K562 (cell line): ENCODE data around the gene PRR19. TPM values are rescaled to one million over a fixed set of nuclear protein-coding genes. Genes with fewer than 3 reads are reported as not detected.

Experiments used
- ATF4 ChIP-seq: fragments of 450-650 bp; formaldehyde crosslinking; IDR thresholded peaks from 2 replicates; pipeline ENCODE4 v1.4.0; 2022; ENCODE audit warnings: mild to moderate bottlenecking, moderate library complexity
- CREB1 ChIP-seq, 2 experiments: sonication (generic) in 1 of 2; formaldehyde crosslinking in 1 of 2; IDR thresholded peaks; 2 replicates each; pipeline versions ENCODE4 v1.6.1 to v1.8.0; 2012 to 2022; ENCODE audit warnings: inconsistent platforms in 1 of 2, mild to moderate bottlenecking in 1 of 2, missing genetic modification reagents in 1 of 2, moderate library complexity in 1 of 2
- E2F5 ChIP-seq: sonication (generic); formaldehyde crosslinking; IDR thresholded peaks from 2 replicates; pipeline ENCODE4 v1.8.0; 2022; ENCODE audit warnings: mild to moderate bottlenecking, missing genetic modification reagents
- HCFC1 ChIP-seq: IDR thresholded peaks from 2 replicates; pipeline ENCODE4 v1.6.1; 2012; ENCODE audit warnings: low read depth, low read length, improper control_type of control experiment
- IFI16 ChIP-seq: fragments of 250-450 bp; sonication (Bioruptor Pico); IDR thresholded peaks from 2 replicates; pipeline ENCODE4 v2.1.2; 2022; ENCODE audit warnings: mild to moderate bottlenecking, inconsistent platforms
- MYNN ChIP-seq, 2 experiments: sonication (generic); formaldehyde crosslinking in 1 of 2; IDR thresholded peaks; 2 replicates each; pipeline versions ENCODE4 v1.5.0 to v1.6.1; 2016 to 2020; ENCODE audit warnings: antibody characterized with exemption in 1 of 2, missing genetic modification reagents in 1 of 2
- PML ChIP-seq: IDR thresholded peaks from 2 replicates; pipeline ENCODE4 v1.6.1; 2012; ENCODE audit warnings: low read length, inconsistent platforms
- ZBTB2 ChIP-seq: fragments of 450-650 bp; IDR thresholded peaks from 2 replicates; pipeline ENCODE4 v1.6.1; 2016; ENCODE audit warnings: antibody characterized with exemption
- ZBTB7A ChIP-seq: IDR thresholded peaks from 2 replicates; pipeline ENCODE4 v1.6.1; 2011; ENCODE audit warnings: low read depth, mild to moderate bottlenecking, low read length, moderate library complexity, borderline replicate concordance; ENCODE audit not compliant: control insufficient read depth
- ZNF764 ChIP-seq: fragments of 250-450 bp; sonication (Bioruptor Pico); IDR thresholded peaks from 2 replicates; pipeline ENCODE4 v1.4.0; 2020; ENCODE audit warnings: low read depth, mild to moderate bottlenecking, moderate library complexity
- polyA plus RNA-seq, 8 experiments: library from polyadenylated mRNA; depleted of rRNA in 4 of 8; stranded (reverse) in 5 of 8; unstranded in 3 of 8; fragments of >200 nt; fragmentation: Nextera tagmentation in 2 of 8; fragmentation: Illumina TruSeq in 1 of 8; extraction: Ambion mirVana in 2 of 8; extraction: Trizol in 1 of 8; gene quantifications; 2 replicates each; pipeline versions ENCODE4 v1.2.1 to v1.2.3, GENCODE V29; 2011 to 2014; ENCODE audit warnings: inconsistent platforms in 1 of 8, missing spikeins in 1 of 8
- total RNA-seq, 7 experiments: library from RNA; depleted of rRNA in 6 of 7; stranded (reverse); fragments of >200 nt in 6 of 7; fragmentation: Illumina TruSeq in 2 of 7; extraction: Trizol in 2 of 7; gene quantifications; 2 replicates each; pipeline versions ENCODE4 v1.2.1 to v1.2.3, GENCODE V29; 2011 to 2021; ENCODE audit warnings: low replicate concordance in 1 of 7
- TF ChIP-seq, protein P1 (sequence below), 2 experiments: fragments of 450-650 bp in 1 of 2; sonication (generic) in 1 of 2; formaldehyde crosslinking in 1 of 2; IDR thresholded peaks; 2 replicates each; pipeline versions ENCODE4 v1.7.1 to v1.9.0; 2016 to 2022; ENCODE audit warnings: inconsistent platforms in 1 of 2, mild to moderate bottlenecking in 1 of 2, missing genetic modification reagents in 1 of 2
- TF ChIP-seq, protein P2 (sequence below): IDR thresholded peaks from 3 replicates; pipeline ENCODE4 v1.6.1; 2011; ENCODE audit warnings: borderline replicate concordance, mild to moderate bottlenecking; ENCODE audit not compliant: insufficient read length, insufficient read depth

Gene PRR19
- total and polyA plus RNA-seq, 9 of the 15 experiments (the other 6 are each of a cell fraction or from before 2014, with no cell fraction given): 0.10 to 1.6 (median 0.54) TPM

DNA sequence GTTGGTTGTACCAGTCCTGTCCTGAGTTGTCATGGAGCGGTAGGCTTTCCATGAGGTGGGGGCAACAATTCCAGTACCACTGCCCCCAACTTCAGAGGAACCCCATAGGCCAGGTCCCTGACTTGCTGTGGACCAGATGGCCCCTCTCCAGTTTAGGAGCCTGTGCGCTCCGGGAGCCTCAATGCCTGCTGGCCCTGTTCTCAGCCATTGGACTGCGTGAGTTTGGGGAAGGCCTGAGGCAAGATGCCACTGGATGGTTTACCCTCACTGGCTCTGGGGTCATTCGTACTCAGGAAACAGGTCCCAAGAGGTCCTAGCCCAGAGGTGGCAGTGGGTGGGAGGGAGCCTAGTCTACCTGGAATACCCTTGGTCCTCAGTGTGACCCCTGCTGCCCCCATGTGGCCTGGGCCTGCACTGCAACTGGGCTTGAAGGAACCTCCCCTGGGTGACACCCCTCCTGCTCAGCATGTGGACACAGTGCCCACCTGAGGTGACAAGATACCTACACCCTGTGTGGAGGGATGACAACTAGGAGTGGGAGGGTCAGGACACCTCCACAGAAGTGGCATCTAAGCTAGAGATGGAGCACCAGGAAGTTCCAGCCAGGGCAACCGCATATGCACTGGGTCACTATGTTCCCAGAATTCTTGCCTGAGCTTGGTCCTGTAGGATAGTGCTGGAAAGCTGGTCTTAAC is 6.0 kb upstream of the PRR19 start (continued):
- TF ChIP-seq, protein P1, sequence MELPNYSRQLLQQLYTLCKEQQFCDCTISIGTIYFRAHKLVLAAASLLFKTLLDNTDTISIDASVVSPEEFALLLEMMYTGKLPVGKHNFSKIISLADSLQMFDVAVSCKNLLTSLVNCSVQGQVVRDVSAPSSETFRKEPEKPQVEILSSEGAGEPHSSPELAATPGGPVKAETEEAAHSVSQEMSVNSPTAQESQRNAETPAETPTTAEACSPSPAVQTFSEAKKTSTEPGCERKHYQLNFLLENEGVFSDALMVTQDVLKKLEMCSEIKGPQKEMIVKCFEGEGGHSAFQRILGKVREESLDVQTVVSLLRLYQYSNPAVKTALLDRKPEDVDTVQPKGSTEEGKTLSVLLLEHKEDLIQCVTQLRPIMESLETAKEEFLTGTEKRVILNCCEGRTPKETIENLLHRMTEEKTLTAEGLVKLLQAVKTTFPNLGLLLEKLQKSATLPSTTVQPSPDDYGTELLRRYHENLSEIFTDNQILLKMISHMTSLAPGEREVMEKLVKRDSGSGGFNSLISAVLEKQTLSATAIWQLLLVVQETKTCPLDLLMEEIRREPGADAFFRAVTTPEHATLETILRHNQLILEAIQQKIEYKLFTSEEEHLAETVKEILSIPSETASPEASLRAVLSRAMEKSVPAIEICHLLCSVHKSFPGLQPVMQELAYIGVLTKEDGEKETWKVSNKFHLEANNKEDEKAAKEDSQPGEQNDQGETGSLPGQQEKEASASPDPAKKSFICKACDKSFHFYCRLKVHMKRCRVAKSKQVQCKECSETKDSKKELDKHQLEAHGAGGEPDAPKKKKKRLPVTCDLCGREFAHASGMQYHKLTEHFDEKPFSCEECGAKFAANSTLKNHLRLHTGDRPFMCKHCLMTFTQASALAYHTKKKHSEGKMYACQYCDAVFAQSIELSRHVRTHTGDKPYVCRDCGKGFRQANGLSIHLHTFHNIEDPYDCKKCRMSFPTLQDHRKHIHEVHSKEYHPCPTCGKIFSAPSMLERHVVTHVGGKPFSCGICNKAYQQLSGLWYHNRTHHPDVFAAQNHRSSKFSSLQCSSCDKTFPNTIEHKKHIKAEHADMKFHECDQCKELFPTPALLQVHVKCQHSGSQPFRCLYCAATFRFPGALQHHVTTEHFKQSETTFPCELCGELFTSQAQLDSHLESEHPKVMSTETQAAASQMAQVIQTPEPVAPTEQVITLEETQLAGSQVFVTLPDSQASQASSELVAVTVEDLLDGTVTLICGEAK (IDR thresholded peaks at IDR 0.05): no peak
- TF ChIP-seq, protein P1 (CRISPR knock-in tag; IDR thresholded peaks at IDR 0.05): no peak
- TF ChIP-seq ZNF764 (CRISPR knock-in tag) (0 out of 2 replicates have a peak, but pooled peaks have one; percentile 26), IFI16 (no peak), MYNN (IDR thresholded peaks at IDR 0.05) (peak; percentile 86), MYNN (CRISPR knock-in tag; IDR thresholded peaks at IDR 0.05) (no peak), E2F5 (CRISPR knock-in tag) (no peak), ATF4 (no peak), ZBTB2 (peak; percentile 56; the same call in 1 of the 2 replicates), HCFC1 (peak; percentile 34; the same call in 1 of the 2 replicates), CREB1 (IDR thresholded peaks at IDR 0.05) (no peak), CREB1 (CRISPR knock-in tag; IDR thresholded peaks at IDR 0.05) (peak; percentile 25; the same call in 1 of the 2 replicates), ZBTB7A (peak; percentile 61; the same call in 1 of the 2 replicates), PML (no peak)
- TF ChIP-seq, protein P2, sequence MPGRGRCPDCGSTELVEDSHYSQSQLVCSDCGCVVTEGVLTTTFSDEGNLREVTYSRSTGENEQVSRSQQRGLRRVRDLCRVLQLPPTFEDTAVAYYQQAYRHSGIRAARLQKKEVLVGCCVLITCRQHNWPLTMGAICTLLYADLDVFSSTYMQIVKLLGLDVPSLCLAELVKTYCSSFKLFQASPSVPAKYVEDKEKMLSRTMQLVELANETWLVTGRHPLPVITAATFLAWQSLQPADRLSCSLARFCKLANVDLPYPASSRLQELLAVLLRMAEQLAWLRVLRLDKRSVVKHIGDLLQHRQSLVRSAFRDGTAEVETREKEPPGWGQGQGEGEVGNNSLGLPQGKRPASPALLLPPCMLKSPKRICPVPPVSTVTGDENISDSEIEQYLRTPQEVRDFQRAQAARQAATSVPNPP: no peak
